Uterus (tissue), 2 donors: ENCODE measurements around the gene ABCG5.

Experiments used
- CTCF ChIP-seq, 4 experiments: fragments of 200-600 bp in 2 of 4; fragments of 450-650 bp in 2 of 4; sonication (generic) in 2 of 4; IDR thresholded peaks; one replicate each; pipeline ENCODE4 v1.5.1; 2016 to 2019; ENCODE audit warnings: antibody characterized with exemption in 4 of 4, mild to moderate bottlenecking in 2 of 4, moderate library complexity in 1 of 4
- POLR2A ChIP-seq, 2 donors: fragments of 450-650 bp; IDR thresholded peaks; one replicate each; pipeline ENCODE4 v1.6.1; 2016; ENCODE audit warnings: antibody characterized with exemption in 2 of 2, mild to moderate bottlenecking in 1 of 2, moderate library complexity in 1 of 2

DNA sequence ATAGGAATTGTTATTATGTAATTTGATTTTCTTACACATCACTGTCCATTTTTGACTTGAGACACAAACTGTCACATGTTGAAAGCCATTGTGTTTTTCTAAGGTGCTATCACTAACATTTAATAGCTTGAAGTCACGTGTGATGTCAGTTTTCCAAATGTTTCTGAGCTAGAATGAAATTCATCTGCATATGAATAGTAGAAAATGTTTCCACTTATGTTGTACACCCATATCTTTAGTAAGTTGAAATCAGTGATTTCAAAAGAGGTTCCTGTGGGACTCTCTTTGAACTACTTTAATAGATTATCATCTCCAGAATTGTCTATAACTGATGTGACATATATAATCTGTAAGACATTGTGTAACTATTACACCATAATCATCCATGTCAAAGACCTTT, 27.8 kb downstream of the ABCG5 start:
- TF ChIP-seq CTCF (IDR thresholded peaks at IDR 0.05) = no peak
- no peak for TF ChIP-seq POLR2A (IDR thresholded peaks at IDR 0.05)
